IMR-90 (cell line): Measurements from ENCODE around the gene COL25A1. TPM values are rescaled to one million over a fixed set of nuclear protein-coding genes. Genes with fewer than 3 reads are reported as not detected.

Experiments
- ATAC-seq: fragments of 200-7000 bp; cut with Tn5 transposase; 2 replicates; pipeline ENCODE4 v1.9.1; 2020; ENCODE audit warnings: low read depth, mild to moderate bottlenecking, moderate library complexity
- BruUV-seq: library from RNA; stranded (reverse); fragments of 400-500 nt; replicated peaks from 2 replicates; lab custom pipeline; 2021; lab: Mats Ljungman, UMichigan
- CTCF ChIA-PET: fragments of 300-600 bp; formaldehyde crosslinking; extraction: SDS; loops from one replicate; lab custom pipeline; 2021; ENCODE audit warnings: antibody characterized with exemption; lab: Yijun Ruan, JAX
- POLR2A ChIA-PET: fragments of 300-600 bp; sonication (Branson Sonifier 250); formaldehyde crosslinking; loops from one replicate; lab custom pipeline; 2022; ENCODE audit warnings: antibody characterized with exemption; ENCODE audit not compliant: unreplicated experiment; lab: Charles Lee
- DNase-seq: peaks from one replicate; pipeline ENCODE4 v3.0.0; 2013
- H2AFZ ChIP-seq: replicated peaks from 2 replicates; pipeline ENCODE3; 2013; ENCODE audit warnings: low read length, mild to moderate bottlenecking; ENCODE audit not compliant: poor library complexity
- H2AK5ac ChIP-seq: 2 replicates; pipeline ENCODE4 v1.6.1; 2013; ENCODE audit warnings: low read depth, low read length, inconsistent platforms
- H2AK9ac ChIP-seq: replicated peaks from 2 replicates; pipeline ENCODE3; 2013; ENCODE audit warnings: mild to moderate bottlenecking, low read depth, low read length, moderate library complexity; ENCODE audit not compliant: poor library complexity
- H2BK120ac ChIP-seq: 2 replicates; pipeline ENCODE4 v1.6.1; 2013; ENCODE audit warnings: low read depth, low read length, inconsistent platforms
- H2BK15ac ChIP-seq: 3 replicates; pipeline ENCODE4 v1.6.1; 2013; ENCODE audit warnings: low read depth, low read length, inconsistent platforms
- H2BK20ac ChIP-seq: 2 replicates; pipeline ENCODE4 v1.6.1; 2013; ENCODE audit warnings: low read depth, mild to moderate bottlenecking, inconsistent platforms, low read length, moderate library complexity
- H2BK5ac ChIP-seq: 2 replicates; pipeline ENCODE4 v1.6.1; 2013; ENCODE audit warnings: mild to moderate bottlenecking, low read depth, low read length, inconsistent platforms; ENCODE audit not compliant: poor library complexity, severe bottlenecking
- H3K14ac ChIP-seq: replicated peaks from 2 replicates; pipeline ENCODE4 v1.6.1; 2013; ENCODE audit warnings: low read depth, low read length, inconsistent platforms
- H3K18ac ChIP-seq: 2 replicates; pipeline ENCODE4 v1.6.1; 2013; ENCODE audit warnings: low read depth, low read length, control low read depth
- H3K23ac ChIP-seq: 2 replicates; pipeline ENCODE4 v1.6.1; 2013; ENCODE audit warnings: low read depth, low read length, inconsistent platforms
- H3K27ac ChIP-seq: 2 replicates; pipeline ENCODE4 v1.5.1; 2013; ENCODE audit warnings: mild to moderate bottlenecking, control low read depth, low read length; ENCODE audit not compliant: insufficient read depth
- H3K27me3 ChIP-seq: 2 replicates; pipeline ENCODE4 v1.6.1; 2013; ENCODE audit warnings: low read length; ENCODE audit not compliant: control insufficient read depth, insufficient read depth
- H3K36me3 ChIP-seq: 2 replicates; pipeline ENCODE4 v1.6.1; 2013; ENCODE audit warnings: low read length, mixed read lengths; ENCODE audit not compliant: control insufficient read depth, insufficient read depth
- H3K4ac ChIP-seq: 2 replicates; pipeline ENCODE4 v1.6.1; 2013; ENCODE audit warnings: low read depth, low read length, inconsistent platforms
- H3K4me1 ChIP-seq: 2 replicates; pipeline ENCODE4 v1.6.1; 2013; ENCODE audit warnings: low read length, mixed read lengths; ENCODE audit not compliant: control insufficient read depth, insufficient read depth
- H3K4me2 ChIP-seq: 2 replicates; pipeline ENCODE4 v1.6.1; 2013; ENCODE audit warnings: low read depth, mild to moderate bottlenecking, control low read depth, low read length, moderate library complexity
- H3K4me3 ChIP-seq: 2 replicates; pipeline ENCODE4 v1.5.1; 2013; ENCODE audit warnings: low read depth, mild to moderate bottlenecking, control low read depth, low read length, moderate library complexity; ENCODE audit not compliant: insufficient read depth
- H3K56ac ChIP-seq: 2 replicates; pipeline ENCODE4 v1.6.1; 2013; ENCODE audit warnings: low read length, inconsistent platforms; ENCODE audit not compliant: insufficient read depth; ENCODE audit errors: extremely low read depth
- H3K79me1 ChIP-seq, 2 experiments: 2 replicates each; pipeline ENCODE4 v1.6.1; 2013; ENCODE audit warnings: low read length in 2 of 2, inconsistent platforms in 1 of 2, low read depth in 1 of 2
- H3K9ac ChIP-seq: 2 replicates; pipeline ENCODE4 v1.6.1; 2013; ENCODE audit warnings: low read depth, low read length, control low read depth
- H3K9me1 ChIP-seq: 2 replicates; pipeline ENCODE4 v1.6.1; 2013; ENCODE audit warnings: low read length, inconsistent platforms; ENCODE audit not compliant: insufficient read depth
- H3K9me3 ChIP-seq: 2 replicates; pipeline ENCODE4 v1.6.1; 2013; ENCODE audit warnings: low read length; ENCODE audit not compliant: control insufficient read depth, insufficient read depth
- H4K20me1 ChIP-seq: 2 replicates; pipeline ENCODE4 v1.6.1; 2013; ENCODE audit warnings: low read length, inconsistent platforms; ENCODE audit not compliant: insufficient read depth
- H4K5ac ChIP-seq: 2 replicates; pipeline ENCODE4 v1.6.1; 2013; ENCODE audit warnings: mild to moderate bottlenecking, low read depth, low read length, control low read depth
- H4K8ac ChIP-seq, 2 experiments: 2 replicates each; pipeline ENCODE4 v1.6.1; 2013; ENCODE audit warnings: low read depth in 2 of 2, low read length in 2 of 2, control low read depth in 1 of 2, inconsistent platforms in 1 of 2
- H4K91ac ChIP-seq: 2 replicates; pipeline ENCODE4 v1.6.1; 2013; ENCODE audit warnings: low read depth, low read length, inconsistent platforms; ENCODE audit not compliant: insufficient read depth
- BHLHE40 ChIP-seq: fragments of 150-350 bp; IDR thresholded peaks from 2 replicates; pipeline ENCODE4 v1.6.1; 2016; ENCODE audit warnings: mild to moderate bottlenecking, low read depth, low read length
- CEBPB ChIP-seq: IDR thresholded peaks from 2 replicates; pipeline ENCODE4 v1.6.1; 2012; ENCODE audit warnings: low read depth, low read length, improper control_type of control experiment
- CHD1 ChIP-seq: IDR thresholded peaks from 2 replicates; pipeline ENCODE4 v1.6.1; 2012; ENCODE audit warnings: low read depth, low read length, improper control_type of control experiment
- CTCF ChIP-seq: conservative IDR thresholded peaks from 2 replicates; pipeline ENCODE4 v1.5.1; 2012; ENCODE audit warnings: mild to moderate bottlenecking, low read depth, low read length, improper control_type of control experiment
- ELK1 ChIP-seq: fragments of 150-350 bp; IDR thresholded peaks from 2 replicates; pipeline ENCODE4 v1.6.1; 2016; ENCODE audit warnings: low read depth, mild to moderate bottlenecking, low read length, moderate library complexity, borderline replicate concordance
- FOS ChIP-seq: fragments of 150-350 bp; IDR thresholded peaks from 2 replicates; pipeline ENCODE4 v1.6.1; 2016; ENCODE audit warnings: low read depth, low read length
- MAFK ChIP-seq: IDR thresholded peaks from 2 replicates; pipeline ENCODE4 v1.6.1; 2012; ENCODE audit warnings: low read depth, low read length, improper control_type of control experiment
- MAZ ChIP-seq: IDR thresholded peaks from 2 replicates; pipeline ENCODE4 v1.6.1; 2012; ENCODE audit warnings: low read depth, mild to moderate bottlenecking, low read length, improper control_type of control experiment, moderate library complexity, borderline replicate concordance
- NFE2L2 ChIP-seq: fragments of 150-350 bp; IDR thresholded peaks from 2 replicates; pipeline ENCODE4 v1.6.1; 2016; ENCODE audit warnings: low read depth, mild to moderate bottlenecking, low read length
- POLR2A ChIP-seq: IDR thresholded peaks from 2 replicates; pipeline ENCODE4 v1.6.1; 2012; ENCODE audit warnings: mild to moderate bottlenecking, low read depth, low read length
- RAD21 ChIP-seq: IDR thresholded peaks from 2 replicates; pipeline ENCODE4 v1.6.1; 2012; ENCODE audit warnings: low read length, improper control_type of control experiment
- RCOR1 ChIP-seq: IDR thresholded peaks from 2 replicates; pipeline ENCODE4 v1.6.1; 2012; ENCODE audit warnings: mild to moderate bottlenecking, low read length, improper control_type of control experiment; ENCODE audit not compliant: insufficient replicate concordance
- RFX5 ChIP-seq: IDR thresholded peaks from 2 replicates; pipeline ENCODE4 v1.8.0; 2012; ENCODE audit warnings: low read depth, mild to moderate bottlenecking, low read length, moderate library complexity
- SMC3 ChIP-seq: fragments of 150-350 bp; IDR thresholded peaks from 2 replicates; pipeline ENCODE4 v1.6.1; 2016; ENCODE audit warnings: low read depth, mild to moderate bottlenecking, antibody characterized with exemption, low read length, moderate library complexity
- WGBS, 2 experiments: methylation state at CpG; one replicate each; pipeline versions ENCODE4 v1.1.5 to v1.1.7; 2013; ENCODE audit warnings: missing lambda C conversion rate in 2 of 2; ENCODE audit not compliant: insufficient read length in 1 of 2; ENCODE audit errors: extremely low coverage in 2 of 2; 5-methylcytosine and 5-hydroxymethylcytosine counted together
- dilution Hi-C: fragments of 300-500 bp; cut with HindIII; formaldehyde crosslinking; loops from one replicate; pipeline ENCODE4 v1.14.3; 2018; ENCODE audit warnings: low sequenced_read_pairs; ENCODE audit not compliant: unreplicated experiment
- in situ Hi-C: fragments of 300-500 bp; cut with MboI; formaldehyde crosslinking; loops from 3 replicates; pipeline ENCODE4 v1.14.3; 2019; ENCODE audit warnings: low sequenced_read_pairs, inconsistent platforms, mixed read lengths
- intact Hi-C: fragments of 100-400 bp; cut with micrococcal nuclease; formaldehyde crosslinking; loops from 2 replicates; pipeline ENCODE4 v1.10.0; 2022
- polyA plus RNA-seq, 3 experiments: library from polyadenylated mRNA; depleted of rRNA; stranded (reverse); fragments of >200 nt; gene quantifications; 2 replicates each; pipeline ENCODE4 v1.2.3, GENCODE V29; 2012; ENCODE audit warnings: low replicate concordance in 1 of 3
- total RNA-seq: library from RNA; depleted of rRNA; stranded (reverse); fragments of >200 nt; gene quantifications from 2 replicates; pipeline ENCODE4 v1.2.3, GENCODE V29; 2012

COL25A1 gene
- total and polyA plus RNA-seq, 2 of the 4 experiments (the other 2 are of a cell fraction) = under 0.01 to 0.05 TPM

DNA sequence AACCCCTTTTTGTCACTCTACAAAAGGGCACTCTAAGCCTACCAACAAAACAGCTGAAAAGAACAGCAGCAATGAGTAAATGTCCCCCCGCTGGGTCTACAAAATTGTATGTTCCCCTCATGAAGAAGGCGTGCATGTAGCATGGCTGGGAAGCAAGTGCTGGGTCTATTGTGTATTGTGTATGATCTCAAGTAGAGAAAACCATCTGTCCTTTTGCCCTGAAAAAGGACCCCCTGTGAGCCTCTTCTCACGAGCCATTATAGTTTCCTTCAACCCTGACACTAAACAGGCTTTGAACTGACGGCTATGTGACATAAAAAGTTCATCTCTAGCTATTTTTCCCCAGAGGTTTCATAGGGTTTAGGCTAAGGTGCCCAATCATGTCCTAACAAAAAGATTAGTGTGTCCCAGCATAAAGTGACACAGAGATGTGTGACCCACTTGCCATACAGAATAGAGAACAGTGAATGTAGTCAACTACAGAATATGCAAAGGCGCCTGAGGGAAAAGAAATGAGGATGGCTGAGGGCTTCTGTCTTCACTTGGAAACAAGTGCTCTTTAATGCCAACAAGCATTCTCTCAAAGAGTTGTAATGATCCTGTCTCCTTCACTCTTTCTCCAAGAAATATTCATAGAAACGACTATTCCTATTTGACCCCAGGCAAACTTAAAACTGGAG, 27.3 kb downstream of the COL25A1 start:
- H4K8ac ChIP-seq = no peak overlapping the region

More for the DNA sequence above, 27.3 kb downstream of the COL25A1 start:
- Histone ChIP-seq H3K56ac (no peak overlapping the region), H4K5ac (no peak overlapping the region), H2BK20ac (no peak overlapping the region), H4K91ac (no peak overlapping the region), H2AK5ac (no peak overlapping the region), H2AFZ (no peak overlapping the region), H2BK120ac (no peak overlapping the region), H3K23ac (no peak overlapping the region), H2BK5ac (no peak overlapping the region), H3K27me3 (no peaks in the 10 kb centered on the region; the same call in 1 of the 2 replicates), H3K14ac (no peak overlapping the region), H2AK9ac (no peak overlapping the region), H3K9me3 (no peaks in the 10 kb centered on the region), H3K4ac (no peak overlapping the region), H3K4me1 (no peaks in the 10 kb centered on the region), H3K9ac (no peak overlapping the region), H3K9me1 (no peaks in the 10 kb centered on the region), H3K4me3 (no peak overlapping the region), H4K20me1 (no peaks in the 10 kb centered on the region), H3K4me2 (no peak overlapping the region), H3K36me3 (no peaks in the 10 kb centered on the region), H3K79me1 (no peaks in the 10 kb centered on the region), H2BK15ac (no peak overlapping the region), H3K18ac (no peak overlapping the region), H3K27ac (no peak overlapping the region)
- TF ChIP-seq RCOR1 (no peak), FOS (no peak), ELK1 (no peak), CHD1 (no peak), NFE2L2 (no peak), RAD21 (no peak), CTCF (no peak), POLR2A (no peak), MAFK (no peak), BHLHE40 (no peak), SMC3 (no peak), RFX5 (no peak), MAZ (no peak), CEBPB (no peak)
- dilution Hi-C loops = no loop called here
- no peak for DNase-seq
- POLR2A ChIA-PET = no interaction called here
- CTCF ChIA-PET = interaction anchor here (0.6 kb wide), 1 partner anchor 367 kb away, joined by 4 read pairs; no protein-coding TSS in a partner anchor
- WGBS, 2 experiments = no CpG with 5 or more reads among the region's 6 CpGs
- no TSS peak for BruUV-seq
- in situ Hi-C loops = no loop called here
- no peak for ATAC-seq
- intact Hi-C loops = no loop called here
